ENCODE data around the gene APP.

APP gene

GRCh38 chr21:26112975-26113374 lies 57.6 kb downstream of the APP start:
- H3K27me3 Mint-ChIP-seq (ENCODE audit: low read depth), result no peaks in the 10 kb centered on the region
- no peak overlapping the region for H3K4me3 Mint-ChIP-seq
- peaks cover 5% of the 10 kb centered on the region for H3K36me3 Mint-ChIP-seq (ENCODE audit: low read depth)
- H3K27ac Mint-ChIP-seq, result no peak overlapping the region
- peaks cover 1% of the 10 kb centered on the region for H3K4me1 Mint-ChIP-seq (ENCODE audit: low read depth)
- H3K9me3 Mint-ChIP-seq, result no peaks in the 10 kb centered on the region

GRCh38 chr21:26112127-26112742 lies 58.3 kb downstream of the APP start:
- H3K4me3 Mint-ChIP-seq, result no peak overlapping the region
- peaks cover 5% of the 10 kb centered on the region for H3K36me3 Mint-ChIP-seq (ENCODE audit: low read depth)
- H3K27ac Mint-ChIP-seq, result no peak overlapping the region
- H3K4me1 Mint-ChIP-seq (ENCODE audit: low read depth), result peaks cover 1% of the 10 kb centered on the region
- H3K27me3 Mint-ChIP-seq (ENCODE audit: low read depth), result no peaks in the 10 kb centered on the region
- no peaks in the 10 kb centered on the region for H3K9me3 Mint-ChIP-seq

- H3K9me3 Mint-ChIP-seq, result no peaks in the 10 kb centered on the region
- H3K4me3 Mint-ChIP-seq, result no peak overlapping the region
- no peaks in the 10 kb centered on the region for H3K4me1 Mint-ChIP-seq (ENCODE audit: low read depth)
- no peaks in the 10 kb centered on the region for H3K27me3 Mint-ChIP-seq (ENCODE audit: low read depth)
- H3K27ac Mint-ChIP-seq, result no peak overlapping the region
- peaks cover 7% of the 10 kb centered on the region for H3K36me3 Mint-ChIP-seq (ENCODE audit: low read depth)
Measured at GRCh38 chr21:26110715-26111114, 59.9 kb downstream of the APP start.

GRCh38 chr21:26107429-26107828 lies 63.1 kb downstream of the APP start:
- Mint-ChIP-seq H3K4me1 (ENCODE audit: low read depth) (no peaks in the 10 kb centered on the region), H3K9me3 (no peaks in the 10 kb centered on the region), H3K27me3 (ENCODE audit: low read depth) (no peaks in the 10 kb centered on the region), H3K4me3 (no peak overlapping the region), H3K27ac (no peak overlapping the region), H3K36me3 (ENCODE audit: low read depth) (peaks cover 7% of the 10 kb centered on the region)

- H3K27me3 Mint-ChIP-seq (ENCODE audit: low read depth), result no peaks in the 10 kb centered on the region
- H3K36me3 Mint-ChIP-seq (ENCODE audit: low read depth), result peaks cover 7% of the 10 kb centered on the region
- H3K27ac Mint-ChIP-seq, result no peak overlapping the region
Measured at GRCh38 chr21:26106562-26106961, 64.0 kb downstream of the APP start.

GRCh38 chr21:26105819-26106218 lies 64.8 kb downstream of the APP start:
- H3K9me3 Mint-ChIP-seq, result no peaks in the 10 kb centered on the region
- no peaks in the 10 kb centered on the region for H3K27me3 Mint-ChIP-seq (ENCODE audit: low read depth)
- no peak overlapping the region for H3K4me3 Mint-ChIP-seq
- H3K4me1 Mint-ChIP-seq (ENCODE audit: low read depth), result no peaks in the 10 kb centered on the region
- H3K36me3 Mint-ChIP-seq (ENCODE audit: low read depth), result peaks cover 3% of the 10 kb centered on the region
- no peak overlapping the region for H3K27ac Mint-ChIP-seq

More at GRCh38 chr21:26106562-26106961, 64.0 kb downstream of the APP start:
- Mint-ChIP-seq H3K4me3 (no peak overlapping the region), H3K9me3 (no peaks in the 10 kb centered on the region), H3K4me1 (ENCODE audit: low read depth) (no peaks in the 10 kb centered on the region)

- no peak overlapping the region for H3K27ac Mint-ChIP-seq
- H3K27me3 Mint-ChIP-seq (ENCODE audit: low read depth), result no peaks in the 10 kb centered on the region
- no peaks in the 10 kb centered on the region for H3K9me3 Mint-ChIP-seq
- H3K4me1 Mint-ChIP-seq (ENCODE audit: low read depth), result no peaks in the 10 kb centered on the region
- H3K36me3 Mint-ChIP-seq (ENCODE audit: low read depth), result no peaks in the 10 kb centered on the region
- no peak overlapping the region for H3K4me3 Mint-ChIP-seq
Measured at GRCh38 chr21:26100573-26100972, 70.0 kb downstream of the APP start.

GRCh38 chr21:26099610-26100219 lies 70.9 kb downstream of the APP start:
- H3K4me3 Mint-ChIP-seq, result no peak overlapping the region
- no peaks in the 10 kb centered on the region for H3K36me3 Mint-ChIP-seq (ENCODE audit: low read depth)
- no peaks in the 10 kb centered on the region for H3K4me1 Mint-ChIP-seq (ENCODE audit: low read depth)
- H3K27ac Mint-ChIP-seq, result no peak overlapping the region
- H3K9me3 Mint-ChIP-seq, result no peaks in the 10 kb centered on the region
- no peaks in the 10 kb centered on the region for H3K27me3 Mint-ChIP-seq (ENCODE audit: low read depth)

- no peaks in the 10 kb centered on the region for H3K9me3 Mint-ChIP-seq
- H3K27me3 Mint-ChIP-seq (ENCODE audit: low read depth), result no peaks in the 10 kb centered on the region
- no peak overlapping the region for H3K27ac Mint-ChIP-seq
- H3K4me1 Mint-ChIP-seq (ENCODE audit: low read depth), result no peaks in the 10 kb centered on the region
- no peaks in the 10 kb centered on the region for H3K36me3 Mint-ChIP-seq (ENCODE audit: low read depth)
- H3K4me3 Mint-ChIP-seq, result no peak overlapping the region
Measured at GRCh38 chr21:26098772-26099397, 71.7 kb downstream of the APP start.

GRCh38 chr21:26097475-26097874 lies 73.1 kb downstream of the APP start:
- no peaks in the 10 kb centered on the region for H3K36me3 Mint-ChIP-seq (ENCODE audit: low read depth)
- no peak overlapping the region for H3K4me3 Mint-ChIP-seq
- no peaks in the 10 kb centered on the region for H3K4me1 Mint-ChIP-seq (ENCODE audit: low read depth)
- H3K27me3 Mint-ChIP-seq (ENCODE audit: low read depth), result no peaks in the 10 kb centered on the region
- no peaks in the 10 kb centered on the region for H3K9me3 Mint-ChIP-seq
- H3K27ac Mint-ChIP-seq, result no peak overlapping the region

- Mint-ChIP-seq H3K4me3 (no peak overlapping the region), H3K27me3 (ENCODE audit: low read depth) (no peaks in the 10 kb centered on the region), H3K36me3 (ENCODE audit: low read depth) (no peaks in the 10 kb centered on the region), H3K27ac (no peak overlapping the region), H3K9me3 (no peaks in the 10 kb centered on the region), H3K4me1 (ENCODE audit: low read depth) (no peaks in the 10 kb centered on the region)
Measured at GRCh38 chr21:26096494-26097371, 73.8 kb downstream of the APP start.

GRCh38 chr21:26095131-26095530 lies 75.4 kb downstream of the APP start:
- H3K27me3 Mint-ChIP-seq (ENCODE audit: low read depth), result no peaks in the 10 kb centered on the region
- no peaks in the 10 kb centered on the region for H3K36me3 Mint-ChIP-seq (ENCODE audit: low read depth)
- H3K4me3 Mint-ChIP-seq, result no peak overlapping the region

GRCh38 chr21:26093122-26093521 lies 77.4 kb downstream of the APP start:
- Mint-ChIP-seq H3K4me1 (ENCODE audit: low read depth) (no peaks in the 10 kb centered on the region), H3K27me3 (ENCODE audit: low read depth) (no peaks in the 10 kb centered on the region), H3K9me3 (no peaks in the 10 kb centered on the region), H3K36me3 (ENCODE audit: low read depth) (peaks cover 2% of the 10 kb centered on the region), H3K27ac (no peak overlapping the region), H3K4me3 (no peak overlapping the region)

More at GRCh38 chr21:26095131-26095530, 75.4 kb downstream of the APP start:
- Mint-ChIP-seq H3K27ac (no peak overlapping the region), H3K9me3 (no peaks in the 10 kb centered on the region), H3K4me1 (ENCODE audit: low read depth) (no peaks in the 10 kb centered on the region)

- Mint-ChIP-seq H3K27ac (no peak overlapping the region), H3K27me3 (ENCODE audit: low read depth) (no peaks in the 10 kb centered on the region), H3K4me3 (no peak overlapping the region), H3K4me1 (ENCODE audit: low read depth) (no peaks in the 10 kb centered on the region), H3K36me3 (ENCODE audit: low read depth) (peaks cover 2% of the 10 kb centered on the region), H3K9me3 (no peaks in the 10 kb centered on the region)
Measured at GRCh38 chr21:26091480-26092018, 79.0 kb downstream of the APP start.
